ENCODE measurements around the gene PSIP1. TPM values are rescaled to one million over a fixed set of nuclear protein-coding genes. Genes with fewer than 3 reads are reported as not detected.

PSIP1 gene
- total and polyA plus RNA-seq, 9 of the 15 experiments (the other 6 are each of a cell fraction or from before 2014, with no cell fraction given) = 18.8 to 119 (median 59.9) TPM

DNA sequence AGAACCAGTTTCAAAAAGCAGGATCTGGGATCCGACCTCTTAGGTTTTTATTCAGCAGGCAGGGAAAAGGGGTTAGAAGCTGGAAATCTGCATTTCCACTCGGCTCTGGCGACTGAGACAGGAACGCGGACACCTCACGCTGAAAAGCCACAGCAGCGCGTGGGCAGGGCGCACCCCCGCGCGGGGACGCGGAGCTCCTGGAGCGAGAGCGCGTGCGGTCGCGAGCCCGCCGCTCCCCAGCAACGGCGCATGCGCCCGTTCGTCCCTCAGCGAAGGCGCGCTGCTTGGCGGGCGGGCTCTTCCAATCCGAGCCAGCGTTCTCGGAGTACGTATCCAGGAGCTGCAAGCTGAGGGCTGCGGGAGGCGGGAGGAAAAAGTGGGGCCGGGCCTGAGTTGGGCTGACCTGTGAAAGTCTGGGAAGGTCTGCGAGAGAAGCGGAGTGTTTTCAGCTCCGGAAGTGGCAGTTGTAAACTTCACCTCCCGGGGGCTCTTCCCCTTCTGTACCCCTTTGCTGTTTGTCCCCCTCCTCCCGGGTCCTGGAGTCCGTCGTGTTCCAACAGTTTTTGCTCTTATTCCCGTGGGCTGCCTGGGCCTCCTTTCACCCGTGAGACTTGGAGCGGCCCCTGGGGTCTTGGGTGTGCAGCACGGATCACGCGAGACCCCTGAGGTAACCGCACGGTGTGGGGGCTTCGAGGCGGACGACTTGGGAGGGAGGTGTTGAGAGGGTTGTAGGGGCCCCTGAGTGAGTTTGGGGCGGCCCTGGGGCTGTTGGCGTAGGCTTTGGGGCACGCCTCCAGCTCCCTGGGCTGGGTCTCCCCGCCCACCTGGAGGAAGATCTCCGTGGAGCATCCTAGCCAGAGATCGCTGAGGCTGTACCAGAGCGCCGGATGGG is 42.1 kb upstream of the PSIP1 start, which contains the start of gene CCDC171 (continued):
- TF ChIP-seq, protein P1, sequence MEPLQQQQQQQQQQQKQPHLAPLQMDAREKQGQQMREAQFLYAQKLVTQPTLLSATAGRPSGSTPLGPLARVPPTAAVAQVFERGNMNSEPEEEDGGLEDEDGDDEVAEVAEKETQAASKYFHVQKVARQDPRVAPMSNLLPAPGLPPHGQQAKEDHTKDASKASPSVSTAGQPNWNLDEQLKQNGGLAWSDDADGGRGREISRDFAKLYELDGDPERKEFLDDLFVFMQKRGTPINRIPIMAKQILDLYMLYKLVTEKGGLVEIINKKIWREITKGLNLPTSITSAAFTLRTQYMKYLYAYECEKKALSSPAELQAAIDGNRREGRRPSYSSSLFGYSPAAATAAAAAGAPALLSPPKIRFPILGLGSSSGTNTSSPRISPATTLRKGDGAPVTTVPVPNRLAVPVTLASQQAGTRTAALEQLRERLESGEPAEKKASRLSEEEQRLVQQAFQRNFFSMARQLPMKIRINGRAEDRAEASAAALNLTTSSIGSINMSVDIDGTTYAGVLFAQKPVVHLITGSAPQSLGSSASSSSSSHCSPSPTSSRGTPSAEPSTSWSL (CRISPR knock-in tag; IDR thresholded peaks at IDR 0.05; ENCODE audit: borderline replicate concordance) = no peak
- TF ChIP-seq, protein P2, sequence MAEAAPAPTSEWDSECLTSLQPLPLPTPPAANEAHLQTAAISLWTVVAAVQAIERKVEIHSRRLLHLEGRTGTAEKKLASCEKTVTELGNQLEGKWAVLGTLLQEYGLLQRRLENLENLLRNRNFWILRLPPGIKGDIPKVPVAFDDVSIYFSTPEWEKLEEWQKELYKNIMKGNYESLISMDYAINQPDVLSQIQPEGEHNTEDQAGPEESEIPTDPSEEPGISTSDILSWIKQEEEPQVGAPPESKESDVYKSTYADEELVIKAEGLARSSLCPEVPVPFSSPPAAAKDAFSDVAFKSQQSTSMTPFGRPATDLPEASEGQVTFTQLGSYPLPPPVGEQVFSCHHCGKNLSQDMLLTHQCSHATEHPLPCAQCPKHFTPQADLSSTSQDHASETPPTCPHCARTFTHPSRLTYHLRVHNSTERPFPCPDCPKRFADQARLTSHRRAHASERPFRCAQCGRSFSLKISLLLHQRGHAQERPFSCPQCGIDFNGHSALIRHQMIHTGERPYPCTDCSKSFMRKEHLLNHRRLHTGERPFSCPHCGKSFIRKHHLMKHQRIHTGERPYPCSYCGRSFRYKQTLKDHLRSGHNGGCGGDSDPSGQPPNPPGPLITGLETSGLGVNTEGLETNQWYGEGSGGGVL (CRISPR knock-in tag; IDR thresholded peaks at IDR 0.05) = no peak
- TF ChIP-seq POLR2A (conservative IDR thresholded peaks at IDR 0.05) = peak; percentile 46; the same call in 1 of the 2 replicates
- TF ChIP-seq SUPT5H (IDR thresholded peaks at IDR 0.05) = peak; percentile 21; the same call in 1 of the 2 replicates
- no peak for TF ChIP-seq ZNF764 (CRISPR knock-in tag; IDR thresholded peaks at IDR 0.05; ENCODE audit: low read depth)
- no peak for TF ChIP-seq SMARCA5 (IDR thresholded peaks at IDR 0.05)

DNA sequence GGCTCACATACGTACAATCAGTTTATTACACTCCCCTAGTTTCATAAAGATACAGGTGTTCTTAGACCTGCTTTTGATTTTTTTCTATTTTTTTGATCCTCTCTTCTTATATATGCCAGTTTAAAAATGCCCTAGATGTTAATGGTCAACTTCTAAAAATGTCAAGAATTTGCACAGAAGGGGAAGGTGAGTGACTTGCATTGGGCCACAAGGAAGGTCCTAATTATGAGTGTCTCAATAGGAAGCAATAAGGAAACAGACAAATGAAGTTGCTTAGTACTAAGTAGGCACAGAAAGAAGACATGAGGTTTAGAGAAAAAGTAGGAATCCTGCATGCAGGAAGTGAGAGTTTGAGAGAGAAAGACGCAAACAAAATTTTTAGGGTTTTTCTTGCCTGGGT is 38.8 kb upstream of the PSIP1 start:
- FAIRE-seq = no peak
- no peaks in the 10 kb centered on the region for H3K9me1 ChIP-seq (ENCODE audit: control insufficient read depth, insufficient read depth, low read length)
- intact Hi-C loops (cut with micrococcal nuclease) = loop anchor here (5.0 kb wide), 2 partner anchors 37 to 43 kb away; partner anchors contain the start of gene PSIP1
- no peaks in the 10 kb centered on the region for H3K27me3 ChIP-seq (ENCODE audit: control insufficient read depth in 2 of 2, insufficient read depth in 2 of 2, low read length in 2 of 2)
- POLR2A ChIA-PET = no interaction called here
- in situ Hi-C loops (cut with MboI) = no loop called here
- no peak overlapping the region for H2AFZ ChIP-seq (ENCODE audit: low read depth, low read length)
- no peaks in the 10 kb centered on the region for H3K9me3 ChIP-seq (replicated peaks; ENCODE audit: control insufficient read depth, insufficient read depth, low read depth, low read length)
- ATAC-seq = no peak
- H3K27ac ChIP-seq (ENCODE audit: extremely low read depth, low read depth, low read length) = no peak overlapping the region
- H3K4me1 ChIP-seq (replicated peaks in 1 of 2; ENCODE audit: control insufficient read depth in 2 of 2, insufficient read depth in 2 of 2, low read length in 2 of 2) = peaks cover 0 to 12% of the 10 kb centered on the region in 2 experiments; a peak in 3 of 5 replicates
- no peak for DNase-seq (ENCODE audit: extremely low read depth in 1 of 4, low spot score in 3 of 4)
- no peak overlapping the region for H3K4me3 ChIP-seq
- H3K9ac ChIP-seq (ENCODE audit: insufficient read depth in 1 of 2, low read depth in 2 of 2, low read length in 2 of 2) = no peak overlapping the region
- 10% methylated on average over 2 of the region's 2 CpGs for WGBS (ENCODE audit: insufficient coverage, low coverage, missing lambda C conversion rate)
- no peaks in the 10 kb centered on the region for H4K20me1 ChIP-seq (replicated peaks; ENCODE audit: control insufficient read depth, insufficient read depth, low read length)
- BruUV-seq (replicated peaks) = no TSS peak
- CTCF ChIA-PET (ENCODE audit: low intra/inter-chr PET ratio) = no interaction called here
- no peaks in the 10 kb centered on the region for H3K36me3 ChIP-seq (ENCODE audit: control insufficient read depth, insufficient read depth, low read length)
- H3K79me2 ChIP-seq (ENCODE audit: control insufficient read depth, insufficient read depth, low read length) = no peaks in the 10 kb centered on the region
- no peak overlapping the region for H3K4me2 ChIP-seq (ENCODE audit: insufficient read depth, low read length)
- TF ChIP-seq DDX20 (tag; IDR thresholded peaks at IDR 0.05; ENCODE audit: low read depth) (no peak), SMARCE1 (IDR thresholded peaks at IDR 0.05) (no peak), SPI1 (IDR thresholded peaks at IDR 0.05; ENCODE audit: borderline replicate concordance, low read depth, low read length) (no peak), NFXL1 (CRISPR knock-in tag; IDR thresholded peaks at IDR 0.05) (no peak), CBX5 (IDR thresholded peaks at IDR 0.05; ENCODE audit: borderline replicate concordance, low read depth) (no peak), SRSF9 (IDR thresholded peaks at IDR 0.05; ENCODE audit: borderline replicate concordance, low read depth, low read length) (no peak), FOXJ2 (tag; IDR thresholded peaks at IDR 0.05) (no peak), NUFIP1 (IDR thresholded peaks at IDR 0.05; ENCODE audit: partially characterized antibody) (no peak)
- TF ChIP-seq, protein P3, sequence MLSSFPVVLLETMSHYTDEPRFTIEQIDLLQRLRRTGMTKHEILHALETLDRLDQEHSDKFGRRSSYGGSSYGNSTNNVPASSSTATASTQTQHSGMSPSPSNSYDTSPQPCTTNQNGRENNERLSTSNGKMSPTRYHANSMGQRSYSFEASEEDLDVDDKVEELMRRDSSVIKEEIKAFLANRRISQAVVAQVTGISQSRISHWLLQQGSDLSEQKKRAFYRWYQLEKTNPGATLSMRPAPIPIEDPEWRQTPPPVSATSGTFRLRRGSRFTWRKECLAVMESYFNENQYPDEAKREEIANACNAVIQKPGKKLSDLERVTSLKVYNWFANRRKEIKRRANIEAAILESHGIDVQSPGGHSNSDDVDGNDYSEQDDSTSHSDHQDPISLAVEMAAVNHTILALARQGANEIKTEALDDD (IDR thresholded peaks at IDR 0.05) = no peak

Measured in K562 (cell line).